Measurements from ENCODE around the gene SPTSSB.

Gene SPTSSB

GRCh38 chr3:161345023-161345422, 26.3 kb downstream of the SPTSSB start:
- TF ChIP-seq CTCF (IDR thresholded peaks at IDR 0.05; ENCODE audit: low read depth, low read length) = no peak
- DNase-seq (ENCODE audit: low read depth in 2 of 2) = no peak
- no peak overlapping the region for H3K4me3 ChIP-seq (replicated peaks in 1 of 2; ENCODE audit: low read depth in 2 of 2, low read length in 2 of 2)

- TF ChIP-seq CTCF (IDR thresholded peaks at IDR 0.05; ENCODE audit: low read depth, low read length) = no peak
- DNase-seq (ENCODE audit: low read depth in 2 of 2) = no peak
- H3K4me3 ChIP-seq (replicated peaks in 1 of 2; ENCODE audit: low read depth in 2 of 2, low read length in 2 of 2) = no peak overlapping the region
Observed at GRCh38 chr3:161343986-161344385, 27.3 kb downstream of the SPTSSB start.

GRCh38 chr3:161343540-161343939, 27.8 kb downstream of the SPTSSB start:
- DNase-seq (ENCODE audit: low read depth in 2 of 2) = no peak
- TF ChIP-seq CTCF (IDR thresholded peaks at IDR 0.05; ENCODE audit: low read depth, low read length) = no peak

GRCh38 chr3:161342629-161343028, 28.7 kb downstream of the SPTSSB start:
- no peak for DNase-seq (ENCODE audit: low read depth in 2 of 2)
- no peak overlapping the region for H3K4me3 ChIP-seq (replicated peaks in 1 of 2; ENCODE audit: low read depth in 2 of 2, low read length in 2 of 2)
- no peak for TF ChIP-seq CTCF (IDR thresholded peaks at IDR 0.05; ENCODE audit: low read depth, low read length)

More at GRCh38 chr3:161343540-161343939, 27.8 kb downstream of the SPTSSB start:
- no peak overlapping the region for H3K4me3 ChIP-seq (replicated peaks in 1 of 2; ENCODE audit: low read depth in 2 of 2, low read length in 2 of 2)

GRCh38 chr3:161339517-161340500, 31.5 kb downstream of the SPTSSB start:
- H3K4me3 ChIP-seq (replicated peaks in 1 of 2; ENCODE audit: low read depth in 2 of 2, low read length in 2 of 2) = no peak overlapping the region
- no peak for TF ChIP-seq CTCF (IDR thresholded peaks at IDR 0.05; ENCODE audit: low read depth, low read length)
- peak in 1 of 2 donors; percentile 8 for DNase-seq (ENCODE audit: low read depth in 2 of 2)

- TF ChIP-seq CTCF (IDR thresholded peaks at IDR 0.05; ENCODE audit: low read depth, low read length) = no peak
- DNase-seq (ENCODE audit: low read depth in 2 of 2) = no peak
- no peak overlapping the region for H3K4me3 ChIP-seq (replicated peaks in 1 of 2; ENCODE audit: low read depth in 2 of 2, low read length in 2 of 2)
Observed at GRCh38 chr3:161337311-161337710, 34.0 kb downstream of the SPTSSB start.

Measured in cardiac fibroblast (primary cell).